UCSD-AML1 (cell line): ENCODE results near the gene NAPG.
"Not testable (repeated sequence)": the region's sequence is repeated elsewhere in the genome, so short reads cannot be mapped to it uniquely, and the experiment has no call there.

Experiments used
- DNase-seq: peaks from one replicate; lab custom pipeline; 2025; ENCODE audit not compliant: unreplicated experiment; lab: John Stamatoyannopoulos, UW

The NAPG gene

DNA sequence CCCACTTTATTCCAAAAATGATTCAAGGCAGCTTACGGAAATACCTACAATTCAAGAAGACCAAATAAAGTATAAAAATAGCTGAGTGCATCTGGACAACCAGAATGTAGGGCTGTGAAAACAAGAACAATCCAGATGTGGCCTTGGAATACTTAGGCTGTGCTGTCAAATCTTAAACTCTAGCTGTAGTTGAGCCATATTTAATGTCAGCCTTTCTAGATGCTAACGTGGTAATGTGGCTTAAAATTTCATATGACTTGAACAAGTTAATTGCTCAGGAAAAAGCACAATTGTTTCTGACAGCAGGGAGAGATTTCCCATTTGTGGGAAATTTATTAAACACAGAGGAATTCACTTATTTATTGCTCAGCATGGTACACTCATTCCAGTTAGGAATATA, 14.6 kb upstream of the NAPG start:
- DNase-seq = no peak

DNA sequence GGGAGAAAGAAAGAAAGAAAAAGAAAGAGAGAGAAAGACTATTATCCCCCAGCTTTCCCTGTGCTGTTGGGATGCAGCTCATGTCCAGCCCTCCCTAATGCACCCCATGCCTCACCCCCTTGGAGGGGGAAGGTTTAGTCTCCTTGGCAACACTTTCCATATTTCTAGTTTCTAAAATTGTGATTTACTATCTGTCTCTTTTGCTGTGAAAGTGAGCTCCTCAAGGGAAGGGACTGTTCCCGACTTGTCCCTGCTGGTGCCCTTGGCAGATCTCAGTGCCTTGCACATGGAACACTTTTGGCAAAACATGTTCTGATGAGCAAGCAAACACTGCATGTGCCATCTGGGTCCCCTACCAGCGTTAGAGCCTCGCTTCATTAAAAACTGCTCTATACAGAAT, 11.7 kb upstream of the NAPG start:
- no peak for DNase-seq

DNA sequence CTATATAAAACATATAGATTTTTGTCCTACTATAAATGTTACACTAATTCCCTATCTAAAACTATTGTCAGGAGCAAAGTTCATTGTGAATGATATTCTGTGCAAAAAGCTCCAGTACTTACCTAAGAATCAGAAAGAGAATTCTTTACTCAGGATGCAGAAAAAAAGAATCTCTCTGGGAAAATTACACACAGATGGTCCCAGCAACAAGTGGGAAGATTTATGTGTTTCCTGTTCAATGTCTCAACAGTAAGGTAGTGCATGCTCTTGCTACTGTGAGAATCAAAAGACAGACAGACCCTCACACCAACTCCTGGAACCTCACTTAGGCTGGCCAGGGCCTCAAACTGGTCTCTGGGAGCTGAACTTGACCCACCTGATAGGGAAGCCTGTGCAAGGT, 11.2 kb upstream of the NAPG start:
- no peak for DNase-seq

DNA sequence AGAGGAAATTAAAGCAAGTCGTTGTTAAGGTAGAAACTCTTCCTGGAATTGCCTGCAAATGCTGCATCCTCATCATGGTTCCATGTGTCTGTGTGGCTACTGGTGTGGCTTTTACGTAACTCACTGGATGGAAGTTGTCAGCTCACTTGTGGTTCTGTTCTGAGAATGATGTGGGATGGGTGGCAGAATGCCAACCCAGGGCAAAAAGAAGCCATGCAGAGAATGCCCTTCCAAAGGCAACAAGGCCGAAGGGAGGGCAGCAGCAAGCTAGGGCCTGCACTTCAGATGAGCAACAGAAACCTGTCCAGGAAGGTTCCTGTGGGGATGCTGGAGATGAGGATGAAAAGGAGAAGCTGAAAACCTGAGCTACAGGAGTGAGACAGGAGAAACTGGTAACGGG, 10.4 kb upstream of the NAPG start:
- no peak for DNase-seq

DNA sequence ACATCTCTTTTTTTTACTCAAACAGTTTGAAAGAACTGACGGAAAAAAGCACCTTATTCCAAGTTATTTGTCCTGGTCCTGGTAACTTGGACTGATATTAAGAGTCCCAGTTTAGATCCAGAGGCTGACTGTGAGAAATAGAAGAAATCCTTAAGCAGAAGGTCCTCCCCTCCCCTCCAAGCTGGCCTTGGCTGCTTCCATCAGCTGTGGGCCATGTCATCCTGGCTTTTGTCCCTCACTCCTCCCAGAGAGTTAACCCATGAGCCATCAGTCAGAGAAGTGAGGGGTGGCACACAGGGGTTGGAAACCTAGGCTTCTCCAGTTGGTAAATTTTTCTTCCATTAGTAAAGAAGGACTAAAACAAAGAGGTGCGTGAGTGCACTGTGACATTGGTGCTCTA, 9.7 kb upstream of the NAPG start:
- no peak for DNase-seq

DNA sequence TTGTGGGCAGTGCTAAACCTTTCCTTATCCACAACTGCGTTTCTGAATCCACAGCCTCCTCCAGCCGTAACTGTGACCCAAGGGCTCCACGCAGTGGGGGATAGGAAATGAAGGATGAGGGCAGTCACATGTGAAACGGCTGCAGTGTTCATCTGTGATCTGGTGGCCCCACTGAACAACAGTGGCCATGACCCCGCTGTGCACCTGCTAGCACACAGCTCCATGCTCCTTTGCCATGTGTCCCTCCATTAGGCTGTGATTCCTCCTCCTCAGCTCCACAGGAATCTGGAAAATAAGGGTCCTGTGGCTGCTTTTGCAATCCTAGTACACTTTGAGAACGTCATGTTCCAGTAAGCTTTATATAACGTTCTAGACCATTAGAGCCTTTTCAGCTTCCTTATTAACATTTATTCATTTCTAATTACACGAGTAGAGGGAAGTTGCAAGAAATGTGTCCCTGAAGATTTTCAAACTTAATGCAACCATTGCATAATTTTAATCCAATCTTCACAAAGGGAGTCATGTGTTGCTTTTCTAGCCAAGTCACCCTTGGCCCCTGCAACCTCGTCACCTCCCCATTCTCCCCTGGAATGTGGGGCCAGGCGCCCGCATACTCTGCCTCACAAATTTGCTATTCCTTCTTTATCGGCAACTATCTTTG, 7.1 kb upstream of the NAPG start:
- DNase-seq = peak; percentile 23

DNA sequence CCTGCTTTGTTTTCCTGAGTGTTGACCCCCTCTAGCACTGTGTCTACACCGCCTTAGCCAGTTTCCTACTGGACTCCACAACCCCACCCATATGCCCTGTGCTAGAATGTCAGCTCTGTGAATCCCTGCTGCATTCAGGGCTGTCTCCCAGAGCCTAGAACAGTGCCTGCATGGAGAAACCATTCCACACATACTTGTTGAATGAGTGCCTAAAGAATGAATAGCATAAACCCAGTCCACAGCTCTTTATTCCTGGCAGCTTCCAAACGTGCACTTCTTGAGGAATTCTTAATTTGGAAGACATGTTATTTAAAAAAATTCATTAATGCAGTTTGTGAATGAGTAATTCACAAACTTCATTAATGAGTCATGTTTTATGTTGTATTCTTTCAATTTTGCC, 6.5 kb upstream of the NAPG start:
- no peak for DNase-seq

DNA sequence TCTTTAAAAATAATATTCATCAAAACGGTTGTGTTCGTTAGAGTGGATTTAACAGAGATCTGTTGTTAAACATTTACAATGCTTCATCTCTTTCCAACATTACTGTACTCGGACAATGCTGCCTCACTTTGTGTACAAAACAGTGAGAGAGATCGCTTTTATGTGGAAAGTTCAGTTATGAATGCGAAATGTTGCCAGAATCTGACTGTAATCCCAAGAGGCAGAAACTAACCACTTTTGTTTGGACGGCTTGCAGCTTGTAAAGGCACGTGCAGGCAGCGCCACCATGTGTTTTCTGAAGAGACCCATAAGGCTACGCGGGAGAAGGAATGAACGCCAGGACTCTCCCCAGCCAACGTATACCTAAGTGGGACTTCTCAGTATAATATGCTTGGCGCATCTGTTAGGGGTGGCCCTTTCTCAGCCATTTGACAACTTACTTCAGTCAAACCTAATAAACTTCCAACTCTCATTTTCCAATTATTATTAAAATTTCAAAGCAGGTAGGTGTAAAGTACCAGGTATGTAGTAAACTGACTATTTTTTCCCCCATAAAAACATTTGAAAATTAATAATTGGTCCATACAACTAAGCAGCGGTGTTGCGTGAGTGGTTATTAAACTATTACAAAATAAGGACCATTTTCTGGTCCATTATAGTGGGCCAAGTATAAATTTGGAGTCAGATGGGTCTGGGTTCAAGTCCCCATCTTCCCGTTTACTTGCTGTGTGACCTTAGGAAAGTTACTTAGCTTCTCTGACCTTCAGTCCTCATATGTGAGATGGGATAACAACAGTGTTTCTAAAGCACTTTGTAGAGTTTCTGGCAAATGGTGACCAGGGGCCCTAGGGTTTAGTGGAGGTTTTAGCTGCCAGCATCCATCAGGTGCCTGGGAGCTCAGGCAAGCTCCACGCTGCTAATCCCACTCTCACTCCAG, 5.6 kb upstream of the NAPG start:
- DNase-seq = peak; percentile 66

DNA sequence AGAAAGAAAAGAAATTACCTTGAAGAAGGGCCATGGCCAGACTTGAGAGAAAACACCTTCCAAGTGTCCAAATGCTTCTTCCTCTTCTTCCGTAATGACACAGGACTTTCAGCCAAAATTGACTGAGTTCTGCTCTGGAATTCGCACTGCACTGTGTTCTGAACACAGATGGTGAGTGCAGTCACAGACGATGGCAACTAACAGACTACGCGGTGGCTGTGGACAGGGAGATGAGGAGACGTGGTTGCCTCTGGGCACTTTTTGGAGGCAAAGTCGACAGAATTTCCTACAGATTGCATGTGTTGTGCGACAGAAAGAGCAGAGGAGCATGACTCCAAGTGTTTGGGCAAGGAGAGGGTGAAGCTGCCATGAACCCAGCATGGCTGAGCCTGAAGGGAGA, 4.3 kb upstream of the NAPG start:
- no peak for DNase-seq

DNA sequence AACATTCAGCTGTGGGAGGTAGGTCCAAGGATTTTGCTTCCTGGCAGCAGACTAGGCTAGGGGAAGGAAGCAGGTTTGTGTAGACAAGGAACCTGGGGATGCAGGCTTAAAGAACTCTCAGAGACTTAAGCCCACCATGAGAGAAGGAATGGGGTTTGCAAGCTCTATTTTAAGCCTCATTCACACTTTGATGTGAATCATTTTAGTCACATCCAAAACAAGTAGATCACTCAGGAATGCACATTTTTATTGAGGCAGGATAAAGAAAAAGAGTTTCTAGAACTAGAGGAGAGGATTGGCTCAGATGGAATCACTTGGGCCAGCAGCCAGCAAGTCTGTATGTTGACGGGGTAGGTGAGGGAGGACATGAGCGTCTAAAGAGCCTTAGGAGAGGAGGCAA, 3.3 kb upstream of the NAPG start:
- no peak for DNase-seq

DNA sequence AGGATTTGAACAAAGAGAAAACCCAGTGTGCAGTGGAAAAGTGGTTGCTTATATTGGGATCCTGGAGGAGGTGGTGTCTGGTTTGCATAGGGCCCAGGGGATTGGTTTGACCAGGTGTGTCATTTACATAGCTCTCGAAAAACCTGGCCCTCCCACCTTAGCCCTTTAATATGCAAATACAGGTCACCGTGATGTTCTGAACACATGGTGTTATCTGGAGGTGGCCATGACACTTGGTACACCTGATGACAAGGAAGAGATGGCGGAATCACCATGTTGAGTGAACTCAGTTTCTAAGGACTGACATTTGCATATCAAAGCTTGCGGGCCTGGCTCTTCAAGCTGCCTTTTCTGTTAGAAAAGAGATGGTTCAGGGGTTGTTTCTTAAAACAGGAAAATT, 2.3 kb upstream of the NAPG start:
- DNase-seq = no peak

DNA sequence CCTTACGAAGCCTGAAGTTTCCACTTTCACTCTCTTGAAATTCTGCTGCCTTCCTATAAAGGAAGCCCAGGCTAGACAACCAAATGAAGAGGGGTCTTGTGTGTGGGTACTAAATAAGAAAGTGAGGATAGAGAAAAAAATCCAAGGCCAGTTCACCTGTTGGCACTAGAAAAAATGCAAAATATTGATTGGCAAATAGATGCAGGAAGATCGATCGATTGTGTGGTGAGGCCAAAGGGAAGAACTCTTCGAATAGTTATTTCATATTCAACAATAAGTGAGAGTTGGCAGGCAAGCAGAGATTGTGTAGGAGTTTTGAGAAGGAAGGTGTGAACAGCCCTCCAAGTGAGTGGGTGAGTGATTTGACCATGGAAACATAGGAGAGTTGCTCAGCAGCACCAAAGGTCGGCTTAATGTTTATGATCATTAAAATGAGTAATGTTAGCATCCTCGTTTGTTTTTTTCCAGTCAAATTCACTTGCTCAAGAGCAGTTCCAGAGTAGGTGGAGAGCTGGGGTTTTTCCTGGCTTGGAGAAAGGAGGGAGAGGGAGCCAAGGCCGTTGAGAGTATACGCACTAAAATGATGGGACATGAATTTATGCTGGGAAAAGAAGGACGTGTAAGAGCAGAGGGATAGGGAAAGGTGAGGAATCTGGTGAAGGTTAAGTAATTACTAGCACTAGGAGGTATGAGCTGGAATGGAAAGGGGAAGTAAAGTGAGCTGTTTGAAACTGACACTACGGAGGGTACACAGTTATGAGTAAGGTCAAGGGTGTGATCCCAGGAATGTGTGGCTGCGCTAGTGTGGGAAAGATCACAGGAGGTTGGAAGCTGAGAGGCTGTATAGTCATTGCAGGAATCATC, 1.1 kb upstream of the NAPG start:
- no peak for DNase-seq

DNA sequence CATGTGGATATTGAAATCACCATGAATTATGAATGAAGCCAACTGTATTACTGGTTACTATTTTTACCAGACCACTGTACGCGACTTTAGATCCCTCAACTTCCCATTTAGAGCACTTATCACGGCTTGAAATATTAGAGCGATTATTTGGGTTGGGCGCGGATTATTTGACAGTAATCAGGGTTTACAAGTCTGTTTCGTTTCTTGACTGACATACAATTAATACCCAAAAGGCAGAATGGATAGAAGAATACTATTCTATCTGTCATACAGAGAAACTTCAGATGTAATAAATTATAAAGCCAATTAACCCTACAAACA, 496 bp upstream of the NAPG start:
- DNase-seq = no peak

DNA sequence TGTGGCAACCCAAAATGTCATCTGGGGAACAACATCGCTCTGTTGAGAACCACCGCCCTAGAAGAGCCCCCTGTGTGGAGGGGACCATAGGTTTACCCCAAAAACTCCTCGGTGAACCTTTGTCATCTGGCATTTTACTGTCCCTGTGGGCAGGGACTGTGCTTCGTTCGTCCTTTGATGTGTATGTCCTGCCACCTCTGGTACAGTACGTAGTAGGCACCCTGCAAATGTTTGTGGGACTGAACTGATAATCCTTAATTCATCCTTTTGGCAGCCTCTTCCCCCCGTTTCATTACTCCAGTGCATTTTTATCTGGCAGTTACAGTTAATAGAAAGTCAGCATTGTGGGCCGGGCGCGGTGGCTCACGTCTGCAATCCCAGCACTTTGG, 728 bp downstream of the NAPG start:
- no peak for DNase-seq

DNA sequence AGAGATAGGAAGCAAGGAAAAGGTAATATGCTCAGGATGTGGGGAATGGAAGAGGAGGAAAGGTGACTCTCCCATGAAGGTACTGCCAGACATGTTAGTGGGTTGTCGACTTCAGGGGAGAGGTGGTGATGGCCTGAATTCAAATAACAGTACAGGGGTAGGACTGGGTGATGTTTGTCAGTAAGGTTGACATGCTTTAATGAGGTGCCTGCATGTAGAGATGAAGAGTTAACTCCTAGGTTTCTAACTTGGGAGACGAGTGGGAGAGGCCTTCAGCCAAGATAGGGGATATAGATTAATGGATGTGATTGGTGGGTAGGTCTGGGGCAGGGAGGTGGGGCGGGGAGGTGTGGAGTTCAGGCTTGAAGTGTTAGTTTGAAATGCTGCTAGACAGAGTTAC, 2.6 kb downstream of the NAPG start:
- no peak for DNase-seq

DNA sequence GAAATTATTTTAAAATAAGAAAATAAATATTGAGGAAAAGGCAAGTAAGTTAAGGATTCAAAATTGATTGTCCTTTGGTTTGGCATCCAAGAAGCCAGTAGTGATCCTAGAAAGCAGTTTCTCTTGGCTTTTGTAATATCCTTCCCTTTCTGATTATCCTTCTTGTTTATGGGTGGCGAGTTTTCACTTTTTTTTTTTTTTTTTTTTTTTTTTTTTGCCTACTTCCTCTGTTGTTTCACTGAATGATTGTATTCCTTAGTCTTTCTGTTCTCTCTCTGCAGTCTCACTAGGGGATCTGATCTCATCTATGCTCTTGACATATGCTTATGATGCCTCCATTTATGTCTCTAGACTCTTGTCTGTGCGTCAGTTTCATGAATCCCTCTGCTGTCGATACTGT, 4.2 kb downstream of the NAPG start:
- DNase-seq = no peak

DNA sequence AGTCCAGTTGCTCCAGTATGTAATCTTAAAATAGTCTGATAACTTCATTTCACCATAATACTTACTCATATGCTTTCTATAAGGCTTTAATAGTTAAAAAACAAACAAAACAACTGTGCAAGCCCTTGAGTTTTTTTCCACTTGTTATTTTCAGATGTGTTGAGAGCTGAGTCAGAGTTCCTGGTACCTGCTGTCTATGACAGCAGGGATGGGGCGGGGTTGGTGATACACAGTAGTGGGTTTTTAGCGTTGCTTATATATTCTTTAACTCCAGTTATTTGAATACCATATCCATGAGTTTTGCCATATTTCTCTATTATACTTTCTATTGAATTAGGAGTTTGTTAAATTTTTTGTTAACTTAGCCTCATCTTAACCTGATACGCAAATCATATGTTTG, 5.0 kb downstream of the NAPG start:
- no peak for DNase-seq

DNA sequence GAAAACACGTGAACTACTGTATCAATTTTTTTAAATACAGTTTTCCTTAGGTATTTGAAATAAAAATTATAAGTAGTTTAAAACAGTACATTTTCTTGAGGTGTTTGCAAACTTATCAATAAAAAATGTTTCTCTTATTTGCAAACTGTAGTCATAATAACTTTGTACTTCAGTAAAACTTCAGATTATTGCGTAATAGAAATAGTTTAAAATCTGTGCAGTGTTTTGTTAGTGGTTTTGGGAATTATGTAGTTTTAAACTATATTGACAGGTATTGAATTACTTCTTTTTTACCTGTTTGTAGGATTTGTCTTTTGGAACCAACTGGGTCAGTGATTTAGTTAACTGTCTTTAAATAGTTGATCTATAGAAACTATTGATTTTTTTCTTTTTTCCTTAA, 7.3 kb downstream of the NAPG start:
- no peak for DNase-seq

DNA sequence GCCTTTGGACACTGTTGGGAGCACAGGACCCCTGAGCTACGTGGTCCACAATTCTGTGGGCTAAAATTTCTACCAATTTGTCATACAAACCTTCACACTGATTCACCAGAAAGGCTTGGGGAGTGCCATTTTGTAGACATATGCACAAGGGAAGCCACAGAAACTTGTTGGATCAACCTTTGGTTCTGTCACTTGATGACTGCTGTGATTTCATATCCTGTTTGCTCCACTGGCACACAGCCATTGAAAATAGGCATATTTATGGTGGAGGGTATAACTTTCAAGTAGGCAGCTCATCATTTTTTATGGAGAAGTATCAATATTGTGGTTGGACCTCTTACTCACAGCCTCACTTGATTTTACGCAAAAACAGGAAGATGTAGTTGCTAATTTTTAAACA, 10.5 kb downstream of the NAPG start:
- no peak for DNase-seq

DNA sequence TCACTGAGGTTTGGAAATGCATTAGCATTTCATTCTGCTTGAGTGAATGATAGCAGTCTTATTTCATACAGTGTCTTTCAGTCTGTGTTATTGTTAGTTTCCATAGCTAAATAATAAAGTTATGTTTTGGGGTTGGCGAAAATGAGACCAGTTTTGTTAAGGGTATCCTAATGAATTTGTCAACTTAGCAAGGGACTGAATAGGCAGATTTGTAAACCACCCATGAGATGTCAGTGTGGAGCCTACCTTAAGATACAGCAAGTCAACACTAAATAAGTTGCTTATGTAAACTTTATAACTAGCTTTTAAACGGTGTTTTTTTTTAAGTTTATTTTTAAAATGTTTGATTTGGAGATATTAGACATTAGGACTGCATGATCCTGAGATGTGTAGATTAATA, 11.9 kb downstream of the NAPG start:
- DNase-seq = no peak

DNA sequence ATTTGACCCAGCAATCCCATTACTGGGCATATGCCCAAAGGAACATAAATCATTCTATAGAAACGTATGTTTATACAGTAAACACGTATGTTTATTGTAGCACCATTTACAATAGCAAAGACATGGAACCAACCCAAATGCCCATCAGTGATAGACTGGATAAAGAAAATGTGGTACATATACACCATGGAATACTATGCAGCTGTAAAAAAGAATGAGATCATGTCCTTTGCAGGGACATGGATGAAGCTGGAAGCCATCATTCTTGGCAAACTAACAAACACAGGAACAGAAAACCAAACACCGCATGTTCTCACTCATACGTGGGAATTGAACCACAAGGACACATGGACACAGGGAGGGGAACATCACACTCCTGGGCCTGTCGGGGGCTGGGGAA, 13.3 kb downstream of the NAPG start:
- DNase-seq = not testable (repeated sequence)

DNA sequence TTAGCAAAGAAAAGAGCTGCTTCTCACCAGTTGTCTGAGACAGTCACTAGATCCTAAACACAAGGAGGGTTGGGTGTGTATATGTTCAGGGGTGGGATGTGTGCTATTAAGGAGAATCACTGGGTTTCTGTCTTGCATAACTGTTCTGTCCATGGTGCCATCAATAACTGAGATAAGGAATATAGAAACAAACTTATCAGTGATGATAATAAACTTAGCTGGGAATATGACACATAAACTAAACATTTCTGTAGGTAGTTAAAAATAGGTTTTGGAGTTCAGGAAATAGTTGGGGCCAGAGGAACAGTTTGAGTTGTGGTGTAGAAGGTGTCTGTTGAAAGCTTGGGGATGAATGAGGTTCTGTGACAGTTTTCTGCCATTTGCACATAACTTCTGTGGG, 17.4 kb downstream of the NAPG start:
- DNase-seq = no peak
